ENCODE data around the gene NLGN4X.

NLGN4X gene

GRCh38 chrX:6187256-6187655 is 41.4 kb downstream of the NLGN4X start:
- Mint-ChIP-seq H3K4me3 (no peak overlapping the region), H3K9me3 (no peaks in the 10 kb centered on the region), H3K27me3 (no peaks in the 10 kb centered on the region), H3K36me3 (no peaks in the 10 kb centered on the region), H3K27ac (no peak overlapping the region), H3K4me1 (no peaks in the 10 kb centered on the region)
- no peak for ATAC-seq

GRCh38 chrX:6184900-6185515 is 43.7 kb downstream of the NLGN4X start:
- no peak overlapping the region for H3K4me3 Mint-ChIP-seq
- peak; percentile 72 for ATAC-seq
- H3K27ac Mint-ChIP-seq: no peak overlapping the region
- H3K27me3 Mint-ChIP-seq: no peaks in the 10 kb centered on the region
- no peaks in the 10 kb centered on the region for H3K9me3 Mint-ChIP-seq
- H3K4me1 Mint-ChIP-seq: no peaks in the 10 kb centered on the region
- no peaks in the 10 kb centered on the region for H3K36me3 Mint-ChIP-seq

GRCh38 chrX:6175914-6176313 is 52.8 kb downstream of the NLGN4X start:
- H3K27me3 Mint-ChIP-seq: no peaks in the 10 kb centered on the region
- no peak for ATAC-seq
- no peaks in the 10 kb centered on the region for H3K36me3 Mint-ChIP-seq
- no peak overlapping the region for H3K27ac Mint-ChIP-seq
- no peaks in the 10 kb centered on the region for H3K9me3 Mint-ChIP-seq
- no peaks in the 10 kb centered on the region for H3K4me1 Mint-ChIP-seq
- no peak overlapping the region for H3K4me3 Mint-ChIP-seq

- Mint-ChIP-seq H3K27me3 (no peaks in the 10 kb centered on the region), H3K27ac (no peak overlapping the region)
Observed at GRCh38 chrX:6170424-6170823, 58.2 kb downstream of the NLGN4X start.

GRCh38 chrX:6169407-6169806 is 59.3 kb downstream of the NLGN4X start:
- H3K27ac Mint-ChIP-seq: no peak overlapping the region
- no peak overlapping the region for H3K4me3 Mint-ChIP-seq
- H3K36me3 Mint-ChIP-seq: no peaks in the 10 kb centered on the region
- ATAC-seq: no peak
- no peaks in the 10 kb centered on the region for H3K27me3 Mint-ChIP-seq
- H3K9me3 Mint-ChIP-seq: no peaks in the 10 kb centered on the region
- no peaks in the 10 kb centered on the region for H3K4me1 Mint-ChIP-seq

More at GRCh38 chrX:6170424-6170823, 58.2 kb downstream of the NLGN4X start:
- Mint-ChIP-seq H3K9me3 (no peaks in the 10 kb centered on the region), H3K4me1 (no peaks in the 10 kb centered on the region), H3K4me3 (no peak overlapping the region), H3K36me3 (no peaks in the 10 kb centered on the region)
- ATAC-seq: no peak

- no peaks in the 10 kb centered on the region for H3K27me3 Mint-ChIP-seq
- H3K9me3 Mint-ChIP-seq: no peaks in the 10 kb centered on the region
- H3K4me1 Mint-ChIP-seq: no peaks in the 10 kb centered on the region
- no peak for ATAC-seq
- H3K36me3 Mint-ChIP-seq: no peaks in the 10 kb centered on the region
- H3K27ac Mint-ChIP-seq: no peak overlapping the region
- H3K4me3 Mint-ChIP-seq: no peak overlapping the region
Observed at GRCh38 chrX:6163721-6164120, 64.9 kb downstream of the NLGN4X start.

- Mint-ChIP-seq H3K4me1 (no peaks in the 10 kb centered on the region), H3K4me3 (no peak overlapping the region), H3K36me3 (no peaks in the 10 kb centered on the region), H3K27ac (no peak overlapping the region), H3K9me3 (no peaks in the 10 kb centered on the region), H3K27me3 (no peaks in the 10 kb centered on the region)
- no peak for ATAC-seq
Observed at GRCh38 chrX:6159468-6159867, 69.2 kb downstream of the NLGN4X start.

- no peaks in the 10 kb centered on the region for H3K36me3 Mint-ChIP-seq
- no peak for ATAC-seq
- no peaks in the 10 kb centered on the region for H3K4me1 Mint-ChIP-seq
- no peaks in the 10 kb centered on the region for H3K9me3 Mint-ChIP-seq
- no peaks in the 10 kb centered on the region for H3K27me3 Mint-ChIP-seq
- no peak overlapping the region for H3K4me3 Mint-ChIP-seq
- no peak overlapping the region for H3K27ac Mint-ChIP-seq
Observed at GRCh38 chrX:6151971-6152370, 76.7 kb downstream of the NLGN4X start.

- no peak for ATAC-seq
- H3K4me1 Mint-ChIP-seq: no peaks in the 10 kb centered on the region
- H3K27ac Mint-ChIP-seq: no peak overlapping the region
- H3K9me3 Mint-ChIP-seq: no peaks in the 10 kb centered on the region
- no peak overlapping the region for H3K4me3 Mint-ChIP-seq
- H3K27me3 Mint-ChIP-seq: no peaks in the 10 kb centered on the region
- H3K36me3 Mint-ChIP-seq: no peaks in the 10 kb centered on the region
Observed at GRCh38 chrX:6149060-6149872, 79.4 kb downstream of the NLGN4X start.

- H3K4me3 Mint-ChIP-seq: no peak overlapping the region
- H3K4me1 Mint-ChIP-seq: no peaks in the 10 kb centered on the region
- no peak for ATAC-seq
- no peak overlapping the region for H3K27ac Mint-ChIP-seq
- peaks cover 2% of the 10 kb centered on the region for H3K9me3 Mint-ChIP-seq
- H3K36me3 Mint-ChIP-seq: no peaks in the 10 kb centered on the region
- no peaks in the 10 kb centered on the region for H3K27me3 Mint-ChIP-seq
Observed at GRCh38 chrX:6134255-6134654, 94.4 kb downstream of the NLGN4X start.

GRCh38 chrX:6132970-6133369 is 95.7 kb downstream of the NLGN4X start:
- Mint-ChIP-seq H3K36me3 (no peaks in the 10 kb centered on the region), H3K4me1 (no peaks in the 10 kb centered on the region), H3K9me3 (peaks cover 2% of the 10 kb centered on the region), H3K4me3 (no peak overlapping the region), H3K27ac (no peak overlapping the region), H3K27me3 (no peaks in the 10 kb centered on the region)
- ATAC-seq: no peak

- ATAC-seq: no peak
- Mint-ChIP-seq H3K9me3 (no peaks in the 10 kb centered on the region), H3K27me3 (no peaks in the 10 kb centered on the region), H3K4me3 (no peak overlapping the region), H3K27ac (no peak overlapping the region), H3K36me3 (no peaks in the 10 kb centered on the region), H3K4me1 (no peaks in the 10 kb centered on the region)
Observed at GRCh38 chrX:6131287-6131686, 97.4 kb downstream of the NLGN4X start.

GRCh38 chrX:6129195-6129594 is 99.5 kb downstream of the NLGN4X start:
- ATAC-seq: no peak
- H3K27ac Mint-ChIP-seq: no peak overlapping the region
- no peaks in the 10 kb centered on the region for H3K27me3 Mint-ChIP-seq
- no peak overlapping the region for H3K4me3 Mint-ChIP-seq
- H3K4me1 Mint-ChIP-seq: no peaks in the 10 kb centered on the region
- no peaks in the 10 kb centered on the region for H3K36me3 Mint-ChIP-seq
- H3K9me3 Mint-ChIP-seq: no peaks in the 10 kb centered on the region

- no peaks in the 10 kb centered on the region for H3K36me3 Mint-ChIP-seq
- H3K27me3 Mint-ChIP-seq: peaks cover 9% of the 10 kb centered on the region
- H3K4me3 Mint-ChIP-seq: no peak overlapping the region
- no peaks in the 10 kb centered on the region for H3K4me1 Mint-ChIP-seq
- H3K9me3 Mint-ChIP-seq: no peaks in the 10 kb centered on the region
- no peak for ATAC-seq
- H3K27ac Mint-ChIP-seq: no peak overlapping the region
Observed at GRCh38 chrX:6120329-6120728, 108.3 kb downstream of the NLGN4X start.

- Mint-ChIP-seq H3K36me3 (no peaks in the 10 kb centered on the region), H3K27me3 (no peaks in the 10 kb centered on the region), H3K27ac (no peak overlapping the region), H3K4me1 (no peaks in the 10 kb centered on the region), H3K9me3 (no peaks in the 10 kb centered on the region), H3K4me3 (no peak overlapping the region)
- no peak for ATAC-seq
Observed at GRCh38 chrX:6095469-6095868, 133.2 kb downstream of the NLGN4X start.

- Mint-ChIP-seq H3K36me3 (no peaks in the 10 kb centered on the region), H3K27me3 (no peaks in the 10 kb centered on the region), H3K4me1 (no peaks in the 10 kb centered on the region), H3K27ac (no peak overlapping the region), H3K9me3 (no peaks in the 10 kb centered on the region), H3K4me3 (no peak overlapping the region)
- ATAC-seq: peak; percentile 60
Observed at GRCh38 chrX:6074532-6074931, 154.1 kb downstream of the NLGN4X start.

Data from stimulated activated memory B cell treated with anti-CD40 and anti-IgM and Interleukin-4, amounts not matched to agents 10 μg/mL and 1 μg/mL and 100 μg/mL, for 72 hours (primary cell).